ENCODE results near the gene LCN2.
A peak's percentile ranks its signal among the peaks of the same experiment; 100 is the strongest.

The LCN2 gene

GRCh38 chr9:128188209-128188608 is 39.0 kb downstream of the LCN2 start:
- Histone ChIP-seq H3K4me1 (ENCODE audit: insufficient read depth, low read length, poor library complexity, severe bottlenecking) (peaks cover 27% of the 10 kb centered on the region), H3K4me2 (ENCODE audit: low read depth, low read length, poor library complexity, severe bottlenecking) (peak overlapping the region; percentile 35), H3K9me3 (ENCODE audit: insufficient read depth, low read depth, low read length) (no peaks in the 10 kb centered on the region), H3K27me3 (ENCODE audit: insufficient read depth, low read length, poor library complexity, severe bottlenecking) (no peaks in the 10 kb centered on the region), H3K36me3 (ENCODE audit: insufficient read depth, low read length) (no peaks in the 10 kb centered on the region; the same call in 1 of the 2 replicates), H3K9ac (ENCODE audit: low read depth, low read length, poor library complexity, severe bottlenecking) (no peak overlapping the region), H2AFZ (ENCODE audit: low read length) (no peak overlapping the region), H3K9me2 (replicated peaks; ENCODE audit: low read depth, low read length) (no peaks in the 10 kb centered on the region), H3K4me3 (ENCODE audit: low read length, poor library complexity, severe bottlenecking) (no peak overlapping the region), H3K79me2 (ENCODE audit: insufficient read depth, low read length) (peaks cover 25% of the 10 kb centered on the region), H3F3A (ENCODE audit: low read depth) (no peaks in the 10 kb centered on the region; the same call in 1 of the 2 replicates), H4K20me1 (ENCODE audit: insufficient read depth, low read length, poor library complexity, severe bottlenecking) (no peaks in the 10 kb centered on the region)
- TF ChIP-seq EZH2phosphoT487 (IDR thresholded peaks at IDR 0.05; ENCODE audit: borderline replicate concordance): no peak
- no peak for TF ChIP-seq CTCF (conservative IDR thresholded peaks at IDR 0.05; ENCODE audit: low read length)

- TF ChIP-seq EZH2phosphoT487 (IDR thresholded peaks at IDR 0.05; ENCODE audit: borderline replicate concordance) (no peak), CTCF (conservative IDR thresholded peaks at IDR 0.05; ENCODE audit: low read length) (0 out of 2 replicates have a peak, but pooled peaks have one; percentile 8)
- Histone ChIP-seq H4K20me1 (ENCODE audit: insufficient read depth, low read length, poor library complexity, severe bottlenecking) (no peaks in the 10 kb centered on the region), H3K79me2 (ENCODE audit: insufficient read depth, low read length) (peaks cover 25% of the 10 kb centered on the region), H3K4me2 (ENCODE audit: low read depth, low read length, poor library complexity, severe bottlenecking) (peak overlapping the region; percentile 99), H3F3A (ENCODE audit: low read depth) (no peaks in the 10 kb centered on the region), H3K9ac (ENCODE audit: low read depth, low read length, poor library complexity, severe bottlenecking) (peak overlapping the region; percentile 91), H3K9me3 (ENCODE audit: insufficient read depth, low read depth, low read length) (no peaks in the 10 kb centered on the region), H3K4me1 (ENCODE audit: insufficient read depth, low read length, poor library complexity, severe bottlenecking) (peaks cover 27% of the 10 kb centered on the region), H3K9me2 (replicated peaks; ENCODE audit: low read depth, low read length) (no peaks in the 10 kb centered on the region), H2AFZ (ENCODE audit: low read length) (no peak overlapping the region), H3K36me3 (ENCODE audit: insufficient read depth, low read length) (no peaks in the 10 kb centered on the region; the same call in 1 of the 2 replicates), H3K27me3 (ENCODE audit: insufficient read depth, low read length, poor library complexity, severe bottlenecking) (no peaks in the 10 kb centered on the region), H3K4me3 (ENCODE audit: low read length, poor library complexity, severe bottlenecking) (peak overlapping the region; percentile 99)
Observed at GRCh38 chr9:128190013-128190412, 40.8 kb downstream of the LCN2 start.

- peak overlapping the region; percentile 91 for H3K9ac ChIP-seq (ENCODE audit: low read depth, low read length, poor library complexity, severe bottlenecking)
- peak overlapping the region; percentile 99 for H3K4me3 ChIP-seq (ENCODE audit: low read length, poor library complexity, severe bottlenecking)
- no peaks in the 10 kb centered on the region for H3K9me3 ChIP-seq (ENCODE audit: insufficient read depth, low read depth, low read length)
- TF ChIP-seq EZH2phosphoT487 (IDR thresholded peaks at IDR 0.05; ENCODE audit: borderline replicate concordance): no peak
- no peak for TF ChIP-seq CTCF (conservative IDR thresholded peaks at IDR 0.05; ENCODE audit: low read length)
- H3K4me2 ChIP-seq (ENCODE audit: low read depth, low read length, poor library complexity, severe bottlenecking): peak overlapping the region; percentile 99
- no peaks in the 10 kb centered on the region for H3K9me2 ChIP-seq (replicated peaks; ENCODE audit: low read depth, low read length)
- peak overlapping the region; percentile 99 for H2AFZ ChIP-seq (ENCODE audit: low read length)
- peaks cover 27% of the 10 kb centered on the region for H3K4me1 ChIP-seq (ENCODE audit: insufficient read depth, low read length, poor library complexity, severe bottlenecking)
- no peaks in the 10 kb centered on the region for H4K20me1 ChIP-seq (ENCODE audit: insufficient read depth, low read length, poor library complexity, severe bottlenecking)
- H3K27me3 ChIP-seq (ENCODE audit: insufficient read depth, low read length, poor library complexity, severe bottlenecking): no peaks in the 10 kb centered on the region
- peaks cover 25% of the 10 kb centered on the region for H3K79me2 ChIP-seq (ENCODE audit: insufficient read depth, low read length)
- no peaks in the 10 kb centered on the region for H3F3A ChIP-seq (ENCODE audit: low read depth)
- H3K36me3 ChIP-seq (ENCODE audit: insufficient read depth, low read length): no peaks in the 10 kb centered on the region
Observed at GRCh38 chr9:128190516-128191405, 41.5 kb downstream of the LCN2 start.

Measured in Loucy (cell line).